Heart left ventricle (tissue), 13 donors: ENCODE data around the gene TBL1Y.

Experiments used
- CTCF ChIP-seq, 12 donors: fragments of 200-600 bp; sonication (generic) in 4 of 12; IDR thresholded peaks; one replicate each; pipeline versions ENCODE4 v1.5.0 to v1.8.0; 2018 to 2022; ENCODE audit warnings: antibody characterized with exemption in 12 of 12, mild to moderate bottlenecking in 5 of 12
- POLR2A ChIP-seq, 2 donors: fragments of 450-650 bp; IDR thresholded peaks; one replicate each; pipeline ENCODE4 v1.6.1; 2017; ENCODE audit warnings: antibody characterized with exemption in 2 of 2, mild to moderate bottlenecking in 2 of 2, moderate library complexity in 2 of 2
- donor health status: ischemic (EF 13 %, LVEDD 7.1; RV severe dilation, severe dysfunction).
- donor health status: DM: no; HTN: yes; CAD: no.
- donor health status: DM: no; HTN: no; CAD: no.
- donor health status: ischemic (EF 25% LVEDD 6.9; RV normal size, moderate dysfunction).
- donor health status: ischemic (EF 25% LVEDD 5.7; RV mildly dilated, moderate dysfunction).
- donor health status: ischemic (EF 35%, LVEDD 5.7; RV mildly dilated, moderate dysfunction).
- donor health status: nonischemic (EF 11% LVEDD 7.7; RV severe dilation, severe dysfunction).
- donor health status: DM: yes; HTN: yes; CAD: no.
- donor health status: PGD.
- donor health status: ischemic (EF 29% LVEDD 5.4; RV normal size, mild dysfunction).
- donor health status: nonischemic (EF 23%, LVEDD 6.1; RV moderate dilation, normal function).

- TF ChIP-seq CTCF (IDR thresholded peaks at IDR 0.05) = no peak
- no peak for TF ChIP-seq POLR2A (IDR thresholded peaks at IDR 0.05)
These were observed 57.7 kb downstream of the TBL1Y start for GRCh38 chrY:6968191-6968590.
